Right lobe of liver (tissue), 6 donors: Measurements from ENCODE around the gene FASTKD3. TPM values are rescaled to one million over a fixed set of nuclear protein-coding genes. Genes with fewer than 3 reads are reported as not detected.

Experiments
- ATAC-seq, 4 donors: fragments of 200-7000 bp; cut with Tn5 transposase; one replicate each; pipeline ENCODE4 v1.9.1; 2020; ENCODE audit warnings: mild to moderate bottlenecking in 4 of 4, moderate library complexity in 4 of 4
- DNase-seq, 3 donors: peaks; one replicate each; pipeline ENCODE4 v3.0.0-alpha.2; 2020
- H3K27ac ChIP-seq, 3 donors: fragments of 200-600 bp; one replicate each; pipeline ENCODE4 v1.8.0; 2022
- H3K27me3 ChIP-seq, 2 donors: fragments of 200-600 bp; one replicate each; pipeline ENCODE4 v1.8.0; 2022
- H3K36me3 ChIP-seq, 4 donors: fragments of 200-600 bp; sonication (generic) in 1 of 4; one replicate each; pipeline versions ENCODE4 v1.5.1 to v1.8.0; 2017 to 2022; ENCODE audit warnings: control low read depth in 1 of 4
- H3K4me1 ChIP-seq, 4 donors: fragments of 200-600 bp; sonication (generic) in 1 of 4; one replicate each; pipeline versions ENCODE4 v1.5.1 to v1.8.0; 2017 to 2022; ENCODE audit warnings: control low read depth in 1 of 4
- H3K4me3 ChIP-seq, 3 donors: fragments of 200-600 bp; one replicate each; pipeline ENCODE4 v1.8.0; 2022
- H3K9me3 ChIP-seq, 4 donors: fragments of 200-600 bp; sonication (generic) in 1 of 4; one replicate each; pipeline versions ENCODE4 v1.5.1 to v1.8.0; 2017 to 2022; ENCODE audit warnings: control low read depth in 1 of 4
- POLR2A ChIP-seq: fragments of 450-650 bp; IDR thresholded peaks from one replicate; pipeline ENCODE4 v1.6.1; 2017; ENCODE audit warnings: antibody characterized with exemption, mild to moderate bottlenecking
- WGBS: methylation state at CpG from one replicate; pipeline ENCODE4 v1.1.6; 2018; ENCODE audit warnings: low coverage, low lambda C conversion rate; ENCODE audit not compliant: insufficient coverage; ENCODE audit errors: missing lambda C conversion rate; 5-methylcytosine and 5-hydroxymethylcytosine counted together
- intact Hi-C, 2 donors: fragments of 100-400 bp; cut with DNase I; formaldehyde crosslinking; loops; one replicate each; pipeline versions ENCODE4 v1.11.2 to v1.14.1; 2022
- total RNA-seq, 6 experiments: library from RNA; depleted of rRNA in 2 of 6; stranded (reverse); fragments of >200 nt in 2 of 6; fragmentation: NEBNext Ultra II Directional in 3 of 6; extraction: Animal tissue kit (Norgen Biotek cat#: 25700) in 3 of 6; gene quantifications; one replicate each; pipeline versions ENCODE4 v1.1.0 to v1.2.4, GENCODE V29; 2016 to 2023
- TF ChIP-seq, protein P1 (sequence below), 4 donors: fragments of 200-600 bp in 3 of 4; fragments of 450-650 bp in 1 of 4; IDR thresholded peaks; one replicate each; pipeline versions ENCODE4 v1.5.1 to v1.8.0; 2016 to 2022; ENCODE audit warnings: antibody characterized with exemption in 4 of 4, mild to moderate bottlenecking in 2 of 4
- donor health status: DM: no; HTN: yes; CAD: no.
- donor health status: DM: no; HTN: no; CAD: no.
- donor health status: DM: no; HTN: no; CAD: no.
- donor health status: DM: no; HTN: yes; CAD: no.
- donor health status: DM: no; HTN: yes; CAD: no.

The FASTKD3 gene
- total RNA-seq, 6 experiments from 2014 or later, result 3.8 to 9.6 (median 6.1) TPM

DNA sequence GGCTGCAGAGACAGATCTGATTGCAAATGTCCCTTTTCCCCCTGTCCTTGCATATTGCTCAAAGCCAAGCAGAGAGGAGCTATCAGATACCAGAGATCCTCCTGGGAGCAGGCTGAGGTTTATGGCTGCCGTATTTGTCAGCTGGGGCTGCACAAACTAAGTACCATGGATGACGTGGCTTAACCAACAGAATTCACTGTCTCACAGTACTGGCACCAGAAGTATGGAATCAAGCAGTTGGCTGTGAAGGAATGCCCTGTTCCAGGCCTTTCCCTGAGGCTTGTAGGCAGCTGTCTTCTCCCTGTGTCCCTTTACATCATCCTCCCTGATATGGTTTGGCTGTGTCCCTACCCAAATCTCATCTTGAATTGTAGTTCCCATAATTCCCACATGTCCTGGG, 20.5 kb downstream of the FASTKD3 start:
- no peak overlapping the region for H3K27ac ChIP-seq
- TF ChIP-seq, protein P1, sequence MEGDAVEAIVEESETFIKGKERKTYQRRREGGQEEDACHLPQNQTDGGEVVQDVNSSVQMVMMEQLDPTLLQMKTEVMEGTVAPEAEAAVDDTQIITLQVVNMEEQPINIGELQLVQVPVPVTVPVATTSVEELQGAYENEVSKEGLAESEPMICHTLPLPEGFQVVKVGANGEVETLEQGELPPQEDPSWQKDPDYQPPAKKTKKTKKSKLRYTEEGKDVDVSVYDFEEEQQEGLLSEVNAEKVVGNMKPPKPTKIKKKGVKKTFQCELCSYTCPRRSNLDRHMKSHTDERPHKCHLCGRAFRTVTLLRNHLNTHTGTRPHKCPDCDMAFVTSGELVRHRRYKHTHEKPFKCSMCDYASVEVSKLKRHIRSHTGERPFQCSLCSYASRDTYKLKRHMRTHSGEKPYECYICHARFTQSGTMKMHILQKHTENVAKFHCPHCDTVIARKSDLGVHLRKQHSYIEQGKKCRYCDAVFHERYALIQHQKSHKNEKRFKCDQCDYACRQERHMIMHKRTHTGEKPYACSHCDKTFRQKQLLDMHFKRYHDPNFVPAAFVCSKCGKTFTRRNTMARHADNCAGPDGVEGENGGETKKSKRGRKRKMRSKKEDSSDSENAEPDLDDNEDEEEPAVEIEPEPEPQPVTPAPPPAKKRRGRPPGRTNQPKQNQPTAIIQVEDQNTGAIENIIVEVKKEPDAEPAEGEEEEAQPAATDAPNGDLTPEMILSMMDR (IDR thresholded peaks at IDR 0.05), result no peak
- no peak for TF ChIP-seq POLR2A
- intact Hi-C loops, result no loop called here
- DNase-seq (no peak), ATAC-seq (no peak)
- no peaks in the 10 kb centered on the region for H3K27me3 ChIP-seq
- peaks cover 0 to 20% (median 3%) of the 10 kb centered on the region in 4 donors for H3K4me1 ChIP-seq
- 71% methylated on average over 2 of the region's 2 CpGs for WGBS
- H3K9me3 ChIP-seq, result no peaks in the 10 kb centered on the region
- no peak overlapping the region for H3K4me3 ChIP-seq
- H3K36me3 ChIP-seq, result no peaks in the 10 kb centered on the region

GRCh38 chr5:7846327-7846726, 22.5 kb downstream of the FASTKD3 start:
- no peaks in the 10 kb centered on the region for H3K27me3 ChIP-seq
- WGBS, result 73% methylated on average over 2 of the region's 5 CpGs
- H3K9me3 ChIP-seq, result no peaks in the 10 kb centered on the region
- H3K4me1 ChIP-seq, result peaks cover 0 to 6% (median 0%) of the 10 kb centered on the region in 4 donors
- H3K4me3 ChIP-seq, result no peak overlapping the region
- no peak overlapping the region for H3K27ac ChIP-seq
- intact Hi-C loops, result no loop called here
- TF ChIP-seq POLR2A, result no peak
- TF ChIP-seq, protein P1 (IDR thresholded peaks at IDR 0.05), result no peak
- no peaks in the 10 kb centered on the region for H3K36me3 ChIP-seq
- DNase-seq (no peak), ATAC-seq (no peak)

DNA sequence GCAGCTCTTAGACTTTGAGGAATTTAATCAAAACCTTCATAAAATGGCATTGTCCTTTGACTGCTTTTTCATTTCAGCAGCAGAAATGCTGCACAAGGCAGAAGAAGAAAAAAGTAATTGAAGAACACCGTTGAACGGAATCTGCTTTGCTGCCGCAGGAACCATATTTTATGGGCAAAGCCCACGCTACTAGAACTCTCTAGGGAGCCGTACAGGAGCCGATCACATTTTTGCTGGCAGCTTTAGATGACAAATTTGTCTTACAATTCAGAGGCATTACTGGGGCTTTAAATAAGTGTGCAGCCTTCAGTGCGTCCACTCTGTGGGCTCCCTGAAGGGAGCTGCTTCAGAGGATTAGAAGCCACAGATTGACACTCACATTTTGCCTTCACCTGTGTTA, 23.3 kb downstream of the FASTKD3 start:
- Histone ChIP-seq H3K9me3 (no peaks in the 10 kb centered on the region), H3K27ac (no peak overlapping the region), H3K27me3 (no peaks in the 10 kb centered on the region), H3K36me3 (no peaks in the 10 kb centered on the region), H3K4me3 (no peak overlapping the region), H3K4me1 (no peaks in the 10 kb centered on the region)
- intact Hi-C loops, result no loop called here
- no peak for TF ChIP-seq POLR2A
- TF ChIP-seq, protein P1 (IDR thresholded peaks at IDR 0.05), result no peak
- no peak for ATAC-seq
- 90% methylated on average over 7 of the region's 7 CpGs for WGBS
- DNase-seq, result no peak

DNA sequence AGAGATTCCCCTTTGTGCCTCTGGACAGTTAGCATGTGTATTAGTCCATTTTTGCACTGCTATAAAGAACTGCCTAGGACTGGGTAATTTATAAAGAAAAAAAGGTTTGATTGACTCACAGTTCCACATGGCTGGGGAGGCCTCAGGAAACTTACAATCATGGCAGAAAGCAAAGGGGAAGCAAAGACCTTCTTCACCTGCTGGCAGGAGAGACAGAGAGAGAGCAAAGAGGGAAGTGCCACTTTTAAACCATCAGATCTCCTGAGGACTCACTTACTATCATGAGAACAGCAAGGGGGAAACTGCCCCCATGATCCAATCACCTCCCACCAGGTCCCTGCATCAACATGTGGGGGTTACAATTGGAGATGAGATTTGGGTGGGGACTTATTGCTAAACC, 23.9 kb downstream of the FASTKD3 start:
- DNase-seq, result no peak

More for the DNA sequence above, 23.9 kb downstream of the FASTKD3 start:
- no peak for ATAC-seq
- Histone ChIP-seq H3K4me3 (no peak overlapping the region), H3K36me3 (no peaks in the 10 kb centered on the region), H3K27ac (no peak overlapping the region), H3K27me3 (no peaks in the 10 kb centered on the region), H3K9me3 (no peaks in the 10 kb centered on the region), H3K4me1 (no peaks in the 10 kb centered on the region)
- intact Hi-C loops, result no loop called here
- TF ChIP-seq, protein P1 (IDR thresholded peaks at IDR 0.05), result no peak
- TF ChIP-seq POLR2A, result no peak
